ENCODE results near the gene LRRC4C.

LRRC4C gene

DNA sequence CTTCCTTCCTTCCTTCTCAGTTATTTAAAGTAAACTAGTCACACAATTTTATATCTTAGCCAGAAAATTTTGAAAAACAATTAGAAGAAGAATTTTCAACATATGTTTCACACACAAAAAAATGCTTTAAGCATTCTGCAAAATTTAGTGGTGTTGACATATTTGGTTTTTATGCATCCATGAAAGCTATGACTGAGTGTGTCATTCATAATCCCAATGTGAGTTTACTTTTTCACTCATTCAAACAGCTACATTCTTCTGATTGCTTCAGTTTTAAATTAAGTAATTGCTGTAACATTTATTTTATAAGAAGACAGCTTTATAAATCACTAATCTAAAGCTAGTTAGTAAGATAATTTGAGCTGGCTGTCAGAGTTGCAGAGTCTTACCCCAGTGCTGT is 453.5 kb downstream of the LRRC4C start:
- Histone ChIP-seq H3K4me1 (ENCODE audit: control insufficient read depth, insufficient read depth, low read length) (no peaks in the 10 kb centered on the region), H3K9me3 (replicated peaks; ENCODE audit: low read length) (peaks cover 3% of the 10 kb centered on the region), H3K27me3 (ENCODE audit: control insufficient read depth, insufficient read depth, low read length) (no peaks in the 10 kb centered on the region), H3K4me3 (ENCODE audit: low read length) (no peak overlapping the region), H3K4me2 (ENCODE audit: low read length) (no peak overlapping the region), H3K36me3 (ENCODE audit: insufficient read depth, low read length) (no peaks in the 10 kb centered on the region), H3K9ac (ENCODE audit: low read depth, low read length) (no peak overlapping the region)

DNA sequence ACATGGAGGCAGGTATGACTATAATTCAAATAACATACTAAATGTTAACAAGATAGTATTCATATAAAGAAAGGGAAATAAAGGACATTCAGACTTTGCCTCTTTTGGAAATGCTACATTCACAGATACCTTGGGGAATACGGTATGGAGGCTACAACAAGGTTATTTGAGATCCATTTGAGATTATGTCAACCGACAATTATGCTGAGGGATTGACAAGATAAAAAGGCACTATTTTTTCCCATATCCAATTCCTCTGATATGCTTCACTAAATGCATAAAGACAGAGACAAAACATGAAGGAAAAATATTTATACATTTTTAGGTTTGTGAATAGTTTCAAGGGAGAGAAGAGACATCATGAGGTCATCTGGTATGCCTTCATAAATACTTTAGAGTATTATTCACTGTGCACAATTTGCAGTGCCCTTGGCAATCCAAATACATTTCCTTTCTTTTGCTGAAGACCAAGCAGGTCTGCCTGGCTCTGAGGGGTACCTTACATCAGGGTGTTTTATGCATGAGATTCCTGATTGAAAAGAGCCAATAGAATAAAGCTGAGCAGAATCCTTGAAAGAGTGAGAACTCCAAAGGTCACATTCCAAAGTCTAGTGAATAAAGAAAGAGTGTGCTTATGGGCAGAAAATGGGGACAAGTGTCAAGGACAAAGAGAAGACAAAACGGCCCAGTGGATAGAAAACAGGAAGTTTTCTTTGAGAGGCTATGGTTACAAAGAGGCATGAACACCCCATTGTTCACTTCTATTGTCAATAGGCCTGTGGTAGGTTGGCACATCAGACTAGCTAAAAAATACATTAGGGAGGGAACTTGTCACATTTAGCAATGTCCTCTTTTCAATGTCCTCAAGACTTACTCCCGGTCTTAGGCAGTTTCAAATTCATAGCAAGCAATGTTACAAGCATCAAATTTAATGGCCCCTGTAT is 455.8 kb downstream of the LRRC4C start:
- Histone ChIP-seq H3K9me3 (replicated peaks; ENCODE audit: low read length) (peaks cover 3% of the 10 kb centered on the region), H3K9ac (ENCODE audit: low read depth, low read length) (no peak overlapping the region), H3K36me3 (ENCODE audit: insufficient read depth, low read length) (no peaks in the 10 kb centered on the region), H3K4me2 (ENCODE audit: low read length) (no peak overlapping the region), H3K27me3 (ENCODE audit: control insufficient read depth, insufficient read depth, low read length) (no peaks in the 10 kb centered on the region), H3K4me1 (ENCODE audit: control insufficient read depth, insufficient read depth, low read length) (no peaks in the 10 kb centered on the region), H3K4me3 (ENCODE audit: low read length) (no peak overlapping the region)

DNA sequence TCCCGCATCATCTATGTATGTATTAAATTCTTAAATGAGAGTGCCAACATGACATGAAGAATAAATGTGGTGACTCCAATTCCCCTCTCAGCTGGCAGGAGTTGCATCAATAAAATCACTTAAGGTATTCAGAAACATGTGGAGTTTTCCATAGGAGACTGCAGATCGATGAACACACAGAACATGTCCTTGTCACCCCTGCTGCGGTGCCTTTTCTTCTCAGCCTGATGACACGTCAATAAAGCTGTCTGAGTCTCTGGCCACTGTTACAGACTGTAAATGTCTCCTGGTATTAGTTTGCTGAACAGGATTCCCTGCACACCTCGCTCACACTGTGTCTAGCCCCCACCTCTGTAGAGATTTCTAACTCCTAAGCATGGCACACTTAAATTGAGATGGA is 460.5 kb downstream of the LRRC4C start:
- Histone ChIP-seq H3K4me2 (ENCODE audit: low read length) (no peak overlapping the region), H3K9ac (ENCODE audit: low read depth, low read length) (no peak overlapping the region), H3K9me3 (replicated peaks; ENCODE audit: low read length) (peaks cover 6% of the 10 kb centered on the region), H3K27me3 (ENCODE audit: control insufficient read depth, insufficient read depth, low read length) (no peaks in the 10 kb centered on the region), H3K4me1 (ENCODE audit: control insufficient read depth, insufficient read depth, low read length) (no peaks in the 10 kb centered on the region), H3K4me3 (ENCODE audit: low read length) (no peak overlapping the region), H3K36me3 (ENCODE audit: insufficient read depth, low read length) (no peaks in the 10 kb centered on the region)

DNA sequence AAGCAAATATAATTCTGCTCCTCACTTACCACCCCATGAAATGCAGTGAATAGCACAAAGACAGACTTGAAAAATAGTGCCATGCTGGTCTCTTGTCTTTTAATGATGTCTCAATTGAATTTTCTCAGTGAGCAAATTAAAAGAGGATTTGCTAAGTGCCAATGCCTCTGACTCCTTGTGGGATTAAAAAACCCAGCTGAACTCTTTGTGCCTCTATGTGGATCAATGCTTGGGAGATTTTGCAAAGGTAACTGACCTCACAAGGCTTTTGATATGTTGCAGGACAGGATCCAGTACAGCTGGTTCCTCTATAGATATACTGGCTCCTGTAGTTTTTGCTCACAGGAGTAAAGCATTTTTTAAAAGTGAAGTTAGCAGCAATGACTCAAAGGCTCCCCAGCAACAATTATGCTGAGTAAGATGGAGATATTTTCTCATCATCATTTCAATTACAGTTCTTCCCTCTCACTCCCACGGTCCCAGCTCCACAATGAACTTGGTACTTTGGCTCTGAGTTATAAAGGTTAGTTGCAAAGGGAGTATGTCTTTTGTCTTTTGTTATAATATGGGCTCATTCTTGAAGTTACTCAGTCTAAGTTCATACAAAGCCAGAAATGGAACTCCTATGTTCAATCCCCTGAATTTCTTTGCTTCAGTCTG is 471.5 kb downstream of the LRRC4C start:
- Histone ChIP-seq H3K36me3 (ENCODE audit: insufficient read depth, low read length) (no peaks in the 10 kb centered on the region), H3K9me3 (replicated peaks; ENCODE audit: low read length) (no peaks in the 10 kb centered on the region), H3K9ac (ENCODE audit: low read depth, low read length) (no peak overlapping the region), H3K4me2 (ENCODE audit: low read length) (no peak overlapping the region), H3K4me1 (ENCODE audit: control insufficient read depth, insufficient read depth, low read length) (no peaks in the 10 kb centered on the region), H3K27me3 (ENCODE audit: control insufficient read depth, insufficient read depth, low read length) (no peaks in the 10 kb centered on the region), H3K4me3 (ENCODE audit: low read length) (no peak overlapping the region)

DNA sequence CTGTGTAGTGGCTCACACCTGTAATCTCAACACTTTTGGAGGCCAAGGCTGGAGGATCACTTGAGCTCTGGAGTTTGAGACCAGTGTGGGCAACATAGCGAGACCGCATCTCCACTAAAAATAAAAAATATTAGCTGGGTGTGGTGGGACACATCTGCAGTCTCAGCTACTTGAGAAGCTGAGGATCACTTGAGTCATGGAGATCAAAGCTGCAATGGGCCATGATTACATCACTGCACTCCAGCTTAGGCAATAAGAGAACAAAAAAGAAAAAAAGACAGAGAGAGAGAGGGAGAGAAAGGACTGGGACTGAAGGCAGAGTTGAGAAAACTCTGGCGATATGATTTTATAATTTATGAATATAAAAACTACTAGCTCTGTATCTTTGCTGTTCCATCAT is 473.1 kb downstream of the LRRC4C start:
- no peaks in the 10 kb centered on the region for H3K9me3 ChIP-seq (replicated peaks; ENCODE audit: low read length)
- H3K27me3 ChIP-seq (ENCODE audit: control insufficient read depth, insufficient read depth, low read length), result no peaks in the 10 kb centered on the region
- no peak overlapping the region for H3K4me3 ChIP-seq (ENCODE audit: low read length)
- H3K4me2 ChIP-seq (ENCODE audit: low read length), result no peak overlapping the region
- H3K9ac ChIP-seq (ENCODE audit: low read depth, low read length), result no peak overlapping the region
- H3K36me3 ChIP-seq (ENCODE audit: insufficient read depth, low read length), result no peaks in the 10 kb centered on the region
- H3K4me1 ChIP-seq (ENCODE audit: control insufficient read depth, insufficient read depth, low read length), result no peaks in the 10 kb centered on the region

DNA sequence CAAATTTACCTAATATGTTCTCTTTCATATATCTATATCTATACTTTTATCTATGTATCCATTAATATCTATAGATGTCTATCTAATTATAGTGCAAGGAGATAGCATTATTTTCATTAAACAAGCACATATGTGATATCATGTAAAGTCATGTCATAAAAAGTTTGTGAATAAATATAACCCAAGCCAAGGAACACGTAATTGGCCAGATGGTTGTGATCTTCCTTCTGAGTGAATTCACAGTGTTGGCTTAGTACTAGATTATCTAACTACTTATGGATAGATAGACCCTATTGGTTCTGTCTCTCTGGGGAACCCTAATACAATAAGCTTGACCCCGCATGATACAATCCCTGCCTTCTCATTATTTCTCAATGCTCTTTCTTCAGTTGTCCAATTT is 484.4 kb downstream of the LRRC4C start:
- Histone ChIP-seq H3K27me3 (ENCODE audit: control insufficient read depth, insufficient read depth, low read length) (no peaks in the 10 kb centered on the region), H3K9ac (ENCODE audit: low read depth, low read length) (no peak overlapping the region), H3K9me3 (replicated peaks; ENCODE audit: low read length) (peaks cover 10% of the 10 kb centered on the region), H3K4me2 (ENCODE audit: low read length) (no peak overlapping the region), H3K4me3 (ENCODE audit: low read length) (no peak overlapping the region), H3K4me1 (ENCODE audit: control insufficient read depth, insufficient read depth, low read length) (no peaks in the 10 kb centered on the region), H3K36me3 (ENCODE audit: insufficient read depth, low read length) (no peaks in the 10 kb centered on the region)

DNA sequence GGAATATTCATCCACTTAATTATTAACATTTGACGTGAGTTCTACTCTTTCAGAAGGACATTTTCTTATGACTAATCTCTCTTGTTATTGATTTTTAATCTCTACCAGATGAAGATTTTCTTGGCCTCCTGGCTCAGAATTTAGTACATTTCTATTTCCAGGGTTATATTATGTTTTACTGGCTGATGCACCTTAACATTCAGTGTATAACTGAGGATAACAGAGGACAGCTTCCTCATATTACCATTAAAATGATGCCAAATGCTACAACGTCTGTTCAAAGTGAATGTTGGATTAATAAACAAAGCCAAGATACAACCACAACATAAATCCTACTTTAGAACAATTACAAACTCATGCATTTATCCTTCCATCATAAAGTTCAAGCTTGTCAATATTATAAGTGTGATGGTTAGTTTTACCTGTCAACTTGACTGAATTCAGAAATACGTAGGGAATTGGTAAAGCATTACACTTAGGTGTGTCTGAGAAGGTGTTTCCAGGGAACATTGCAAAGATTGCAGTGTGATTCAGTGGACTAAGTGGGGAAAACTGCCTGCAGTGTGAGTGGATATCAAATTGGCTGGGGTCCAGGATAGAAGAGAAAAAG is 485.2 kb downstream of the LRRC4C start:
- Histone ChIP-seq H3K4me3 (ENCODE audit: low read length) (no peak overlapping the region), H3K9ac (ENCODE audit: low read depth, low read length) (no peak overlapping the region), H3K36me3 (ENCODE audit: insufficient read depth, low read length) (no peaks in the 10 kb centered on the region), H3K4me1 (ENCODE audit: control insufficient read depth, insufficient read depth, low read length) (no peaks in the 10 kb centered on the region), H3K9me3 (replicated peaks; ENCODE audit: low read length) (peaks cover 10% of the 10 kb centered on the region), H3K4me2 (ENCODE audit: low read length) (no peak overlapping the region), H3K27me3 (ENCODE audit: control insufficient read depth, insufficient read depth, low read length) (no peaks in the 10 kb centered on the region)

DNA sequence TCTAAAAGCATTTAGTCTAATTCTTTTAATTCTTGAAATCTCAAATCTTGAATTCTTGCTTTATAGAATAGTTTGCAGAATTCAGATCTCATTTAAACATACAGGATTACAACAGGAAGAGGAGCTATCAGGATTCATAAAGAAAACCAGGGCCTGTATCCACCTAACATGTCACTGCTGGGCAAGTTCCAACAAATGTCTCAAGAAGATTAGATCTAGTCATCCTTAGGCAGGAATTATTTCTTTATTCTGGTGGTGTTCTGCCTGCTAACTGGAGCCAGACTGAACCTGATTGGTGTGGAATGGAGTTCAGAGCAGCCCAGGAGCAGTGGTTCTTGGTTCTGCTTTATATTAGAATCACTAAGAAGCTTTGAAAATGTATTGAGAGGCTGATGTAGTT is 500.7 kb downstream of the LRRC4C start:
- H3K36me3 ChIP-seq (ENCODE audit: insufficient read depth, low read length), result no peaks in the 10 kb centered on the region
- no peaks in the 10 kb centered on the region for H3K27me3 ChIP-seq (ENCODE audit: control insufficient read depth, insufficient read depth, low read length)
- H3K4me3 ChIP-seq (ENCODE audit: low read length), result no peak overlapping the region
- H3K9me3 ChIP-seq (replicated peaks; ENCODE audit: low read length), result peaks cover 4% of the 10 kb centered on the region
- no peak overlapping the region for H3K9ac ChIP-seq (ENCODE audit: low read depth, low read length)
- no peaks in the 10 kb centered on the region for H3K4me1 ChIP-seq (ENCODE audit: control insufficient read depth, insufficient read depth, low read length)
- no peak overlapping the region for H3K4me2 ChIP-seq (ENCODE audit: low read length)

DNA sequence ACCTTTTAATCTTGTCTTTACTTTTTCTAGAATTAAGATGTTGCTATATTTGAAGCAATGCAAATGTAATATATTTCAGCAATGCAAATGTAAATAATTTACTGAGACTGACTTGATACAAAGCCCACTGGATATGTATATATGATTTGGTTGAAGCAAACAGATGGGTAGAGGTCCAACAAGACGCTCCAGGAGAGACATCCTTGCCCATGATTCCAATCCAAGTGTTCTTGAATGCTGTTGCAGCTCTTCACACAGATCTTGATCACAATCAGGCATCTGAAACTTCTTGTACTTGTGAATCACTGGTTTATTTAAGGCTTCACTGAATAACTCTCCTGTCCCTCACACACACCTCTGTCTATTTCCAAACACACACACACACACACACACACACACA is 507.0 kb downstream of the LRRC4C start:
- H3K9ac ChIP-seq (ENCODE audit: low read depth, low read length), result no peak overlapping the region
- H3K4me1 ChIP-seq (ENCODE audit: control insufficient read depth, insufficient read depth, low read length), result no peaks in the 10 kb centered on the region
- H3K9me3 ChIP-seq (replicated peaks; ENCODE audit: low read length), result no peaks in the 10 kb centered on the region
- no peaks in the 10 kb centered on the region for H3K36me3 ChIP-seq (ENCODE audit: insufficient read depth, low read length)
- H3K4me2 ChIP-seq (ENCODE audit: low read length), result no peak overlapping the region
- no peaks in the 10 kb centered on the region for H3K27me3 ChIP-seq (ENCODE audit: control insufficient read depth, insufficient read depth, low read length)
- no peak overlapping the region for H3K4me3 ChIP-seq (ENCODE audit: low read length)

DNA sequence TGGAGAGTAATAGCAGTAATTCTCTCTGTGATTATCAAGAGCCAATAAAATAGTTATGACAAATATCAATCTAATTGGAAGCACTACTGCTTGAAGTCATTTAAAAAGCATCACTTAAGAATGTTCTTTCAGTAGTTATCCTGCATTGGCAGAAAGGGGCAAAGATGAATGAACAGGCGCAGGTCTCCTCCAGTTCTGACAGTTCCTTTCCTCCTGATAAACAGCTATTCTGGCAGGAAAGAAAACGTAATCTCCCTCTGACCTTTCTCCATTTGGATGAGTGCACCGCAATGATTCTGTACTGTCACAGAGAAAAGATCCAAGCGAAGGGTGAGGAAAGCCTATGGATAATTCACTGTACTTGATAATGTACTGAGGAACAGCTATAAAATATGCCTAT is 521.5 kb downstream of the LRRC4C start:
- no peaks in the 10 kb centered on the region for H3K4me1 ChIP-seq (ENCODE audit: control insufficient read depth, insufficient read depth, low read length)
- H3K9ac ChIP-seq (ENCODE audit: low read depth, low read length), result no peak overlapping the region
- peaks cover 18% of the 10 kb centered on the region for H3K9me3 ChIP-seq (replicated peaks; ENCODE audit: low read length)
- no peak overlapping the region for H3K4me3 ChIP-seq (ENCODE audit: low read length)
- H3K27me3 ChIP-seq (ENCODE audit: control insufficient read depth, insufficient read depth, low read length), result no peaks in the 10 kb centered on the region
- H3K4me2 ChIP-seq (ENCODE audit: low read length), result no peak overlapping the region
- no peaks in the 10 kb centered on the region for H3K36me3 ChIP-seq (ENCODE audit: insufficient read depth, low read length)

DNA sequence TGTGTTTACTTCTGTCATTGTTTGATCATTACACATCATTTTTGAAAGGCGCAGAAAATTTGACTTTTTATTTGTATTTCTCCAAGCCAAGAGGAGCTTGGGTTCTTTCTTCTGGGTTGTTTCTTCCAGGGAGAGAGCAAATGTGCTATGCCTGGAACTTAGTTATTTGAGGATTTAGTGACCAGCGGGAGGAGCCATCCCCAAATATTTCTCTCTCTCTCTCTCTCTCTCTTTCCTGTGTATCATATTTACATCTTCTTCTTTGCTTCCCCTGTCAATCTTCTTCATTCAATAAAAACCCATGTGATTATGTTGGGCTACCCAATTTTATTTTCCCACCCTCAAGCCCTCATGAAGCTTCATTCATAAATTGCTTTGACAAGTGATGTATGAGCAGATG is 534.5 kb downstream of the LRRC4C start:
- H3K9me3 ChIP-seq (replicated peaks; ENCODE audit: low read length), result no peaks in the 10 kb centered on the region
- no peak overlapping the region for H3K4me2 ChIP-seq (ENCODE audit: low read length)
- no peaks in the 10 kb centered on the region for H3K4me1 ChIP-seq (ENCODE audit: control insufficient read depth, insufficient read depth, low read length)
- no peak overlapping the region for H3K4me3 ChIP-seq (ENCODE audit: low read length)
- H3K36me3 ChIP-seq (ENCODE audit: insufficient read depth, low read length), result no peaks in the 10 kb centered on the region
- no peak overlapping the region for H3K9ac ChIP-seq (ENCODE audit: low read depth, low read length)
- H3K27me3 ChIP-seq (ENCODE audit: control insufficient read depth, insufficient read depth, low read length), result no peaks in the 10 kb centered on the region

Measured in skeletal muscle satellite cell (primary cell).